Gastrocnemius medialis (tissue), 4 donors: ENCODE results near the gene NRG2.

Experiments
- CTCF ChIP-seq, 5 experiments: fragments of 450-650 bp in 3 of 5; fragments of 200-600 bp in 2 of 5; sonication (generic) in 2 of 5; IDR thresholded peaks in 4 of 5; conservative IDR thresholded peaks in 1 of 5; 1 replicate in 4 of 5; 2 replicates in 1 of 5; pipeline ENCODE4 v1.5.1; 2016 to 2019; ENCODE audit warnings: antibody characterized with exemption in 5 of 5, mild to moderate bottlenecking in 3 of 5, moderate library complexity in 3 of 5
- POLR2A ChIP-seq, 2 donors: fragments of 450-650 bp; IDR thresholded peaks; one replicate each; pipeline ENCODE4 v1.6.1; 2017; ENCODE audit warnings: antibody characterized with exemption in 2 of 2, mild to moderate bottlenecking in 2 of 2, moderate library complexity in 2 of 2

- TF ChIP-seq CTCF (IDR thresholded peaks at IDR 0.05 in 4 of 5, conservative IDR thresholded peaks at IDR 0.05 in 1 of 5) = no peak
- no peak for TF ChIP-seq POLR2A (IDR thresholded peaks at IDR 0.05)
Observed at GRCh38 chr5:140014751-140015150, 28.3 kb downstream of the NRG2 start.
